ENCODE measurements around the gene NAB1.

Gene NAB1

GRCh38 chr2:190716176-190716807, 67.4 kb downstream of the NAB1 start:
- DNase-seq = peak in 1 of 2 experiments; percentile 24

GRCh38 chr2:190717306-190717705, 68.4 kb downstream of the NAB1 start:
- no peak for DNase-seq

- DNase-seq = peak in 1 of 2 experiments; percentile 45
Observed at GRCh38 chr2:190717764-190718651, 69.1 kb downstream of the NAB1 start.

DNA sequence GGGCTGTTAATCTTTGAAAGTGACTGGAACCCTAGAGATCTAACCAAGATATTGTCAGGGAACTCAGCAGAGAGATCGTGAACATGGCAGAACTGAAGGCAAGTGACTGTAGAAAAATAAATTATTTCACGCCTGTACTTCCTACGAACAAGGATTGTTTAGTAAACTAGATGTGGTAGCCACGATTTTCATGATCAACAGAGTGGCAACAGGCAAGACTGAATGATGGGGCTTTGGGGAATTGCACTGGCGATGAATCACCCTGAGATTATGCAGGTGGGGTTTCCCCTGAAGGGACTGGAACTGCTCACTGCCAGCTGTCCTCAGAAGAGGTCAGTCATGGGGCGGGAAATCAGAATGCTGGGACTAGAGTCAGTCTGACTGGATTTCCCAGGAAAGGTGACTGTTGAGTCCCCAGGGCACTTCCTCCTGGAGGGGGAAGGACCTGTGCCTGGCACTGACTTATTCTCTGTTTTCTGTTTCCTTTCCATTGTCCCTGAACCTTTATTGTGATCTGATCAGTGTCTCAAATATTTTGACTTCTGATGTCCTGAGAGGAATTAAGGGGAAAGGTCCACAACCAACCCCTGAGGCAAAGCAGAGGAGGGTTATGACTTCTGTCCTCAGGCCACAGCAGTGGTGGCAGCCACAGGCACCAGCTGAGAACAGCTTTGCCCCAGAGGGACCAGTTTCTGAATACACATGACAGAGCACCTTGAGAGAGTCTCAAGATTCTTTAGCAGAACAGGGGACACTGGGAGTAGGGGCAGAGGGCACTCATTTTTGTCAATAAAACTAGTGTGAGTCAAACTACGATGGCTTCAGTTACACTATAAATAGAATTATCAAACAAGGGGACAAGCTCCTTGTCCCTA, 70.0 kb downstream of the NAB1 start:
- no peak for DNase-seq

- no peak for DNase-seq
Observed at GRCh38 chr2:190720276-190720675, 71.4 kb downstream of the NAB1 start.

DNA sequence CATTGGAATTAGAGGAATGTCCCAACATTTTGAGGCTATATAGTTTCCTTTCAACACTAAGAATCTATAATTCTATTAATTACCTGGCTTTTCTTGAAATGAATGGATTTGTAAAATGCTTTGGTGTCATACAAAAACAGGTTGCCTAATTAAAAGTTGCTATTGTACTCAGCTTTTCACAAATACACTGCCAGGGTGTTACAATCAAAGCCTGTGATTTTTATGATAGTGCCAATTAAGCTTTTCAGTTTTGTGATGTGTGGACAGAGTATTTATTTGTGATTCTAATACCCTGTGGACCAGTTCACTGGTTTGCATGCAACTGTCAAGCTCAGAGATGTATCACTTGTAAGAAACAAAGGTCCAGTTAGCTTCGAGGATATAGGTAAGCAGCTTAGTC, 71.8 kb downstream of the NAB1 start:
- DNase-seq = no peak

GRCh38 chr2:190722061-190722759, 73.3 kb downstream of the NAB1 start:
- DNase-seq = no peak

DNA sequence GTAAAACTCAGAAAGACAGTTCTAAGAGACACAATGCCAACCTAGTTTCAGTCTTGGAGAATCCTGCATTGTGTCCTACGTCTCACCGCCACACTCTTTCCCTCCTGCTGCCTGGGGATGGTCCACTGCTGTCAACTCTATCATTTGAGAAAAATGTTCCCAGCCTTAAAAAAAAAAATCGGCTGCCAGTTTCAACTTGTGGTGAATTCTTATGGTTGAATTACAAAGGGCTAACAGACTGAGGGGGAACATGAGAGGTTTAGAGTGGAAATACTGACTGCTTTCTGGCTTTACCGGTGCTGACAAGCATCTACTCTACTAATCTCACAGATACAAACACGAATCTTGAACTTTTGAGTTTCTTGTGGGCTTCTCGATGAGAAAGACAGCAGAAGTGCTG, 74.0 kb downstream of the NAB1 start:
- no peak for DNase-seq

DNA sequence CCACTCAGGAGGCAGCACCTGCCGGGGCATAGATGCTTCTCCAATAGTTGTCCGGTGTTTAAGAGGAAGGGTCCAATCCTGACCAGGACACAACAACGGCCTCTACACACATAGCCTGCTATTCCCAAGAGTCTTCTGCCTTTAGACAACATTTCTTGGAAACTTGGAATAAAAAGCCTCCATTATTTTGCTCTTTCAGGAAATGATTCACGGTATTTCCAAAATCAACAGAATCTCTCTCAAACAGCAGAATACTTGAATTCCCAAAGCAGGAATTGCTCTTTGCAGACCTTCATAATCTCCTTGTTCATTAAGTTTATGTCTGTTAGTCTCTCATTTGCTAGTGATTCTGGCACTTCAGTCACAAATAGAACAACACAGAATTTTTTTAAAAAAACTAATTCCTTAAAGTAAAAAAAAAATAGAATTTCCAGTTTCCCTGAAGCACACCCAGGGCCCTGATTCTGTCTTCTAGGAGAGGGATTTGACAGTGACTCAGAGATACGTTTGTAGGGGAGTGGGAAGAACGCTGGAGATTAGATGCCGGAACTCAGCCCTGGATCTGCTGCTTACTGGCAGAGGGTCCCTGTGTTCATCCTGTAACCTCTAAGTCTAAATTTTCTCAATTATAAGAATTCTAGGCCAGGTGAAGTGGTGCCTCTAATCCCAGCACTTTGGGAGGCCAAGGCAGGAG, 74.7 kb downstream of the NAB1 start:
- DNase-seq = no peak

GRCh38 chr2:190726255-190726654, 77.4 kb downstream of the NAB1 start:
- no peak for DNase-seq

DNA sequence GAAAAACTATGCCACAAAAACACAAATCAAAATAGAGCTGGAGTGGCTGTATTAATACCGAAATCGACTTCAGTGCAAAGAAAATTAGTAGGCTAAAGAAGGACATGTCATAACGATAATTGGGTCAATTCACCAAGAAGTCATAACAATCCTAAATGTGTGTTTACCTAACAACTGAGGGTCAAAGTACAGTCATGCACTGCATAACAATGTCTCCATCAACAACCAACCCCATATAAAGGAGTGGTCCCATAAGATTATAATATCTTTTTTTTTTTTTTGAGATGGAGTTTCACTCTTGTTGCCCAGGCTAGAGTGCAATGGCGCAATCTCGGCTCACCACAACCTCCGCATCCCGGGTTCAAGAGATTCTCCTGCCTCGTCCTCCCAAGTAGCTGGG, 87.5 kb downstream of the NAB1 start:
- DNase-seq = no peak

DNA sequence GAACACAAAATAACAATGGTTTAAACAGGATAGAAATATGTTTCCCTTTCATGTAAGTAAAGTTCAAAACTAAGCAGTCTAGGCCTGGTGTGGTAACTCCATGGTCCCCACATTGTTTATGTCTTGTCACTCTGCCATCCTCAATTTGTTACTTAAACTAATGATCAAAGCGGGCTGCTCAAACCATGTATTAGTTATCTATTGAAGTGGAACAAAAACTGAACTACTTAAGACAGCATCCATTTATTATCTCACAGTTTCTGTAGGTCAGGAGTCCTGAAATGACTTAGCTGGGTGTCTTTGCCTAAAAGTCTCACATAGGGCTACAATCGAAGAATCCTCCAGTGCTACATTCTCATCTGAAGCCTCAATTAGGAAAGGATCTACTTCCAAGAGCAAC, 91.6 kb downstream of the NAB1 start:
- DNase-seq = no peak

Measured in NCI-H446 (cell line).